Renal pelvis (tissue), 4 donors: ENCODE data around the gene PRKCB. TPM values are rescaled to one million over a fixed set of nuclear protein-coding genes. Genes with fewer than 3 reads are reported as not detected.
"Not testable (repeated sequence)": the region's sequence is repeated elsewhere in the genome, so short reads cannot be mapped to it uniquely, and the experiment has no call there.

Experiments
- DNase-seq: peaks from one replicate; pipeline ENCODE4 v3.0.0-alpha.2; 2013
- polyA plus RNA-seq, 3 donors: library from polyadenylated mRNA; unstranded; fragments of 120-200 nt; gene quantifications; one replicate each; pipeline ENCODE4 v1.2.1, GENCODE V29; 2013; ENCODE audit not compliant: insufficient read length in 3 of 3

Gene PRKCB
- polyA plus RNA-seq, 3 donors, result 2.6 to 4.5 (median 3.8) TPM

- DNase-seq, result no peak
Measured at GRCh38 chr16:23901178-23902033, 65.6 kb downstream of the PRKCB start.

DNA sequence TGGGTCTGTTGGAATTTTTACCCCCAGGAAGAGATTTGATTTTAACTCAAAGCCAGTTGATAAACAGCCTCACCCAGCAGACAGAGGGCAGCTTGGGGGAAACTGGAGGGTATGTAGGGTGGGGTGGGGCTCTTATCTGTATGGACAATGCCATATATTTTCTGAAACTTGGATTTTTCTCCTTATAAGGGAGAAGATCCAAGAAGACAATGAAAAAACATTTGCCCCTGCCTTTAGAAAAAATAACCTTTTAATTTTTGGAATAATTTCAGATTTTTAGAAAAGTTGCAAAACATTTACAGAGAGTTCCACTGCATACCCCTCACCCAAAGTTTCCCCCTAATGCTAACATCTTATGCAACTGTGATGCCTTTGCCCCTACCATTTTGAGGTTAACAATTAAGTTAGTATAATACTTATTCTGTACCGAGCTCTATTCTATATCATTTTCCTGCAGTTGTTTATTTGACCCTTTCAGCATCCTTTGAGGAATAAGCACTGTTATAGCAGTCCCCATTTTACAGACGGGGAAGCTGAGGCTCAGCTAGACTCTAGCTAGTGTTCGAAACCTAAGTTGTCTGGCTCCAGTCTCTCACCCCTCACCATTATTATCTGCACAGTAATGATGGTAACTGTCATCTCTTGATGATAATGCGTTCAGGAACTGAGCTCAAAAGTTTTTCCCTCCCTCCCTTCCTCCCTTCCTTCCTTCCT is 66.4 kb downstream of the PRKCB start:
- no peak for DNase-seq

- DNase-seq, result no peak
Measured at GRCh38 chr16:23902748-23903414, 67.1 kb downstream of the PRKCB start.

GRCh38 chr16:23905027-23905426 is 69.2 kb downstream of the PRKCB start:
- DNase-seq, result peak; percentile 53

GRCh38 chr16:23907457-23907902 is 71.7 kb downstream of the PRKCB start:
- no peak for DNase-seq

- no peak for DNase-seq
Measured at GRCh38 chr16:23907903-23908302, 72.1 kb downstream of the PRKCB start.

GRCh38 chr16:23908790-23909189 is 73.0 kb downstream of the PRKCB start:
- DNase-seq, result no peak

DNA sequence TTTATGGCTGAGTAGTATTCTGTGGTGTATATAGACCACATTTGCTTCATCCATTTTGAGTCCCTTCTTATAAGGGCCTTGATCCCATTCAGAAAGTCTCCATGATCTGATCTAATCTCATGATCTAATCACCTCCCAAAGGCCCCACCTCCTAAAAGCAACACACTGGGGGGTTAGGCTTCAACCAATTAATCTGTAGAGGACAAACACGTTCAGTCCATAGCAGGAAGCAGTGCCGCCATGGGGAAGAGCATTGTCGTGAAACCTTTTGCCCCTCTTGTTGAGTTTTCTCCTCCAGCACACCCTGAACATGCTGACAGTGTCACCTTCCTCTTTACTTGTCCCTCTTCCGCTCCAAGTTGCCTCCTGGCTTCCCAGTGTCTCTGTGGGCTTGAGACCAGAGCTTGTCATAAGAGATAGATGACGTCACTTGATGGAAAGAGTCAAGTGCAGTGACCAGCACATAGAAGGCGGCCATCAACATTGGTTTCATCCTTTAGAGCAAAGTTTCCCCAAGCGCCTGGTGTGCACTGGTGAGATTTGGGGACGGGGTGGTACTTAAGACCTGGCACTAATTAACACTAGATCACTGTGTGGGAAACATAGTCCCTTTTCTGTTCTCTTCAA is 74.1 kb downstream of the PRKCB start:
- no peak for DNase-seq

DNA sequence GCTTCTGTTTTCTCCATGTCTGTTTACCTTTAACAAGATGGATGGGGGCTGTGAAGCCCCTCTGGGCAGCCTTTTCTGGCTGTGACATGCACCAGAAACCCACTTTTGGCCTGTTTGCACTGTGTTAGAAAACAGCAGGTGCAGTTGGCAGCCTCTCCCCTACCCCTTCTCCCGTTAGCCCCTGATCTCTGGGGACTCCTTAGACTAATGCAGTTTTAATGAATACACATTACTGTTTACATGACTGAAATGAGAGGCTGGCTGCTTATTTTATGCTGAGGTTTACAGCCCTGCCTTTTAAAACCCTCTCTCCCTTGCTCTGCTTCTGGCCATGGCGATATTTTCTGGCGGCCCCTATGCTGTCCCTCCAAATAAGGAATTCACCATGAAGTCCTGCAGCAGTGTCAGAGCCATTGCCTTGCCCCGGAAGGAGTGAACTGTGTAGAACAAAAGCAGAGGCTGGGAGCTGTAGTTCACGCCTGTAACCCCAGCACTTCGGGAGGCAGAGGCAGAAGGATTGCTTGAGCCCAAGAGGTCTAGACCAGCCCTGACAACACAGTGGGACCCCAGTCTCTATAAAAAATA is 79.3 kb downstream of the PRKCB start:
- DNase-seq, result no peak

DNA sequence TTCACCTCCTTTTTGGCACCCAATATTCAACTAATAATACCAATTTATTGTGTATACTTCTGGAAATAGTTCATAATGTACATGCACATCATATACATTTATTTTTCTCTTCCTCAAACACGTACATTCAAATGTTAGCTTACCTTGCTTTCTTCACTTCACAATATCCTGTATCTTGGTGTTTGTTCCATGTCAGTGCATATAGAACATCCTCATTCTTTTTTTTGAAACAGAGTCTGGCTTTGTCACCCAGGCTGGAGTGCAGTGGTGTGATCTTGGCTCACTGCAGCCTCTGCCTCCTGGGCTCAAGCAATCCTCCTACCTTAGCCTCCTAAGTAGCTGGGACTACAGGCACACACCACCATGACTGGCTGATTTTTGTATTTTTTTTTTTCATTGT is 80.8 kb downstream of the PRKCB start:
- DNase-seq, result not testable (repeated sequence)

GRCh38 chr16:23917621-23918020 is 81.8 kb downstream of the PRKCB start:
- no peak for DNase-seq

- DNase-seq, result no peak
Measured at GRCh38 chr16:23920446-23920845, 84.7 kb downstream of the PRKCB start.

DNA sequence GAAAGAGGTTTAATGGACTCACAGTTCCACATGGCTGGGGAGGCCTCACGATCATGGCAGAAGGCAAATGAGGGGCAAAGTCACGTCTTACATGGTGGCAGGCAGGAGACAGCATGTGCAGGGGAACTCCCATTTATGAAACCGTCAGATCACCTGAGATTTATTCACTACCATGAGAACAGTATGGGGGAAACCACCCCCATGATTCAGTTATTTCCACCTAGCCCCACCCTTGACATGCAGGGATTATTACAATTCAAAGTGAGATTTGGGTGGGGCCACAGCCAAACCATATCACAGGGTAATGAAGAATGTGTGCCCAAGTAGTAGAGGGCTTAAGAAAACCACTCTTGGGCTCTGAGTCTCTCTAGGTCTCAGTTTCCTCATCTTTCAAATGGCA is 85.1 kb downstream of the PRKCB start:
- DNase-seq, result no peak

DNA sequence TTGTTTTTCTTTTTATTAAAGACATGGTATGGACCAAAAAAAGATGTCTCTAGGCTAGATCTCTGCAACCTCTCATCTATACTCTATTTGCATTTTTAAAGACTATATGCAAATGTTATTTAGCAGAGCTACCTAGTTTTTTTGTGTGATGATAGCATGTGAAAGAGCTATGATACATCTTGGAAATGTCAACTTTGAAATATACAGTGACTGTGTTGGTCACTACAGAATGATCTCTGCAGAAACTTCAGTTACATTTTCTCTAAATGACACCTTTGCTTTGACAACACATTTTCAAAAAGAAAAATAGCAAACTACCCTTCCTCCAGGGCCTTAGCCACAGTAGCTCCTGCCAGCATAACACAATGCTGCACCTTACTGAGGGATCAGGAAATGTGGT is 86.6 kb downstream of the PRKCB start:
- no peak for DNase-seq

DNA sequence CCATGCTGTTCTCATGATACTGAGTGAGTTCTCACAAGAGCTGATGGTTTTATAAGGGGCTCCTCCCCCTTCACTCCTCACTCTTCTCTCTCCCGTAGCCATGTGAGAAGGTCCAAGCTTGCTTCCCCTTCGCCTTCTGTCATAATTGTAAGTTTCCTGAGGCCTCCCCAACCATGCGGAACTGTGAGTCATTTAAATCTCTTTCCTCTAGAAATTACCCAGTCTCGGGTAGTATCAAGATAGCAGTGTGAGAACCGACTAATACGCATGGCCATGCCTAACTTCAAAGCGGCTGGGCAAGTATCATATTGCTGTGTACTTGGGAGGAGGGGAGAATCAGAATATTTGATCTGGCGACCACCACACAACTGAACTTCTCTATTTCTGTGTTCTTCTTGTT is 88.3 kb downstream of the PRKCB start:
- no peak for DNase-seq

DNA sequence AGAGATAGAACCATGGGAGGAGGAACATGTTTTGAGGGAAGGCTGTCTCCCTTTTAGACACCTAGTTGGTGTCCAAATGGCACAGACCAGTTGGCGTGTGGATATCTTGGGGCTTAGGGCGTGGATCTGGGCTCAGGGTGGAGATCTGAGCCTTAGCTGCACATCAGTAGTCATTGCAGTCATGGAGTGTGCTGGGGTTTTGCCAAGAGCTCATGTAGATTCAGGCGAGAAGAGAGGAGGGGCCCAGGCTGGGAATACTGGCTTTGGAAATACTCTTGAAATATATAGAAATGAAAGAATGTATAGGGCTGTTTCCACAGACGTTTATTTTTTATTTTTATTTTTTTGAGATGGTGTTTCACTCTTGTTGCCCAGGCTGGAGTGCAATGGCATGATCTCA is 92.0 kb downstream of the PRKCB start:
- no peak for DNase-seq

DNA sequence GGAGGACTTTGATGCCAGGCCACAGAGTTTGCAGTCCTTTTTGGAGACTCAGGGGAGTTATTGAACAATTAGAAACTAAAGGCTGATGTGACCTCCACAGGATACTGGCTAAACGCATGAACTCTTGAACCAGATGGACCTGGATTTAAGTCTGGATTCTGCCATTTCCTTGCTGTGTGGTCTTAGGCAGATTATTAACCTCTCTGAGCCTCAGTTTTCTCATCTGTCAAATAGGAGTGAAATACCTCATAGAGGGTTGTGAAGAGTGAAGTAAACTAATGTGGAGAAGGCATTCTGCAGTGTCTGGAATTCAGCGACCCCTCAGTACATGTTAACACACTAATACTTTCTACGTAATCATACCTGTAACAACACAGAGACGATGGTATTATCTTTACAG is 93.5 kb downstream of the PRKCB start:
- DNase-seq, result no peak

- DNase-seq, result no peak
Measured at GRCh38 chr16:23929856-23930255, 94.1 kb downstream of the PRKCB start.

DNA sequence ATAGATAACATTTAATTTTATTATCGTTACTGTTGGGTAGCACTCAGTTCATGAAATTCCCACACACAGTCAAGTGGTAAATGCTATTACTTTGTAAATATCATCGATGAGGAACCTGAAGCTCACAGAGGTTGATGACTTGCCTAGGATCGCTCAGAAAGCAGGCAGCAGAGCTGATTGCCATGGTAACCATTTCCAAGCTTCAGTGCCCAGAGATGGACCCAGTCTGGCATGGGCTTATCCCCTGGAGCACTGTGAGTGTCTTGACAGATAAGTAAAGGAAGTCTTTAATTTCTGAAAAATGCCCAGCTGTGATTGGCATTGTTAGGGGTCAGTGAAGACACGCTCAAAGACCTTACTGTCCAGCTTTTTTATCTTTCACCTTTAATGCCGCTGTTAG is 95.0 kb downstream of the PRKCB start:
- DNase-seq, result peak; percentile 4

DNA sequence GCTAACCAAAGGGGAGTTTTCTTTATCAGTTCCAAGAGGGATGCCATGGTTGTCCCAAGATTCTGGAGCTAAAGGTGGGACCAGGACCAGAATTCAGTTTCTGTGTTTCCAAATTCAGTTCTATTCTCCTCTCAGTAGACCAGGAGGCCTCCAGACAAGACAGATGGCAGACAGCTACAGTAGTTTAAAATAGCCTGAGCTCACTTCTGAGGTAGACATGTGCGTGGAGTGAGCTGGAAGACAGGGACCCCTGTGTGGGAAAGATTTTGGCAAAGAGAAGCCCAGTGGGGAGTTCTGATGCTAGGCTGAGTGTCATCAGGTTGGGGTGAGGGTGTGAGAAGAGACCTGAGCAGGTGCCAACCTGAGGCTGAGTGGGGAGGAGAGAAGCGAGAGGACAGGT is 95.4 kb downstream of the PRKCB start:
- no peak for DNase-seq

DNA sequence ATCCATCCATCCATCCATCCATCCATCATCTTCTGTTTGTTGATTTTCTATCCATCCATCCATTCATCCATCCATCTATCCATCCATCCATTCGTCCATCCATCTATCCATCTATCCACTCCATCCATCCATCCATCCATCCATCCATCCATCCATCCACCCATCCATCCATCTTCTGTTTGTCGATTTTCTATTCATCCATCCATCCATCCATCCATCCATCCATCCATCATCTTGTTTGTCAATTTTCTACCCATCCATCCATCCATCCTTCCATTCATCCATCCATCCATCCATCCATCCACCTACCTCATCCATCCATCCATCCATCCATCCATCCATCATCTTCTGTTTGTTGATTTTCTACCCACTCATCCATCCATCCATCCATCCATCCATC is 97.9 kb downstream of the PRKCB start:
- not testable (repeated sequence) for DNase-seq
